ENCODE data around the gene NR3C2.
"Not testable (repeated sequence)": the region's sequence is repeated elsewhere in the genome, so short reads cannot be mapped to it uniquely, and the experiment has no call there.

Gene NR3C2

GRCh38 chr4:148364525-148364924 lies 77.7 kb downstream of the NR3C2 start:
- no peak for DNase-seq

DNA sequence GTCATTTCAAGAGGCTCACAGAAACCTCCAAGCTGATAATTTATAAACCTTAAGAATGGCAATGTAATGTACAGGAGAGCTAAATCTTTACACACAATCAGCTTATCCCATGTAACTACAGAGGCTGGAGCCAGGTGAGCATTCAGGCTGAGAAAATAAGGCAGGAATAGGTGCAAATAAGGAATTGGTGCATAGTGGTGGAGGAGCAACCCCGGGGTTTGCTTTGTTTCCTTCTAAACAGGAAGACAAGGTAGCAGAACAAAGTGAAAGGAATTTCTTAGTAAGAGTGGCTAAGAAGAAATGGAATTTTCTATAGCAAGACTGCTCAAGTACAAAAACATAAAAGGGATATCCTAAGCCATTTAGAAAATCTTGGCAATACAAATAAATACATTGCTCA lies 82.4 kb downstream of the NR3C2 start:
- no peak for DNase-seq

DNA sequence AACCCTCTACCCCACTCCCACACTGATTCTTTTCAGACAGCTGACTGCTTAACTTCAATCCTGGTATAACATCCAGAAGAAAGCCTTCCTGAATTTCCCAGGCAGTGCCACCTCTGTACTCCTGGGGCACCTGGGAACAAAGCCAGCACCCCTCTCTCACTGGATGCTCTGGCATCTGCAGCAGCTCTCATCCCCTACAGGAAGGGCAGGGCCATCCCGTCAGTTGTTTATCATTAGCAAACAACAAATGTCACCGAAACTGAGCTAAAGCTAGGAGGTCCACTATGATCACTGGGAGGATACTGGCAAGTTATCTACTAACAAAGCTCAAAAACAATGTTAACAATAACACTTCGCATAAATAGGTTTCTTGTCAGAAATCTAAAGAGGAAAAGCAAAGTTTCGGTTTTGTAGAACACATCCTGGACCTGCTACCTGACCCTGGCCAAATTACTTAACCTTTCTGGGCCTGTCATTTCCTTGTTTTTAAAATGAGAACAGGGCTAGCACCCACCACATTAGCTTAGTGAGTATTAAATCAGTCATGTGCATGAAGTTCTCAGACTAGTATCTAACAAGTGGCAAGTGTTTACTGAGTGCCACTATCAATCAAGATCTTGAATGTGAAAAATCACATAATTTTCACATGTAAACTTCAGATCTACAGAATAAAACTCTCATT lies 86.6 kb downstream of the NR3C2 start:
- no peak for DNase-seq

GRCh38 chr4:148354186-148354585 lies 88.0 kb downstream of the NR3C2 start:
- DNase-seq, result no peak

GRCh38 chr4:148353571-148353970 lies 88.6 kb downstream of the NR3C2 start:
- no peak for DNase-seq

- DNase-seq, result no peak
These were observed 93.1 kb downstream of the NR3C2 start for GRCh38 chr4:148349153-148349552.

DNA sequence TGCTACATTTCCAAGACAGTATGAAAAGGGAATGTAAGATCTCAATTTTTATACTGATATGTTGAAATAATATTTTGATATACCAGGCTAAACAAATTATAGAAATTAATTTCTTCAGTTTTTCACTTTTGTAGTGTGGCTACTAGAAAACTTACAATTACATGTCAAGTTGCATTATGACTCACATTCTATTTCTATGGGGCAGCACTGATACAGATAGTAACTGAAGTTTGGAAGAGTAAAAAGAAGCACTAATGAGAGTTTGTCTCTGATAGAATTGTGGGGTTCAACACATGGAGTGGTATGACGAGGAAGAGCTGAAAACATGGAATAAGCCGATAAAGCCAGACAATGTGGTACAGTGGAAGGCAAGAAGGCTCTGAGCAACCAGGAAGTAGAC lies 95.6 kb downstream of the NR3C2 start:
- no peak for DNase-seq

- DNase-seq, result no peak
These were observed 96.7 kb downstream of the NR3C2 start for GRCh38 chr4:148345509-148345908.

- no peak for DNase-seq
These were observed 97.3 kb downstream of the NR3C2 start for GRCh38 chr4:148344941-148345340.

GRCh38 chr4:148344352-148344751 lies 97.9 kb downstream of the NR3C2 start:
- no peak for DNase-seq

DNA sequence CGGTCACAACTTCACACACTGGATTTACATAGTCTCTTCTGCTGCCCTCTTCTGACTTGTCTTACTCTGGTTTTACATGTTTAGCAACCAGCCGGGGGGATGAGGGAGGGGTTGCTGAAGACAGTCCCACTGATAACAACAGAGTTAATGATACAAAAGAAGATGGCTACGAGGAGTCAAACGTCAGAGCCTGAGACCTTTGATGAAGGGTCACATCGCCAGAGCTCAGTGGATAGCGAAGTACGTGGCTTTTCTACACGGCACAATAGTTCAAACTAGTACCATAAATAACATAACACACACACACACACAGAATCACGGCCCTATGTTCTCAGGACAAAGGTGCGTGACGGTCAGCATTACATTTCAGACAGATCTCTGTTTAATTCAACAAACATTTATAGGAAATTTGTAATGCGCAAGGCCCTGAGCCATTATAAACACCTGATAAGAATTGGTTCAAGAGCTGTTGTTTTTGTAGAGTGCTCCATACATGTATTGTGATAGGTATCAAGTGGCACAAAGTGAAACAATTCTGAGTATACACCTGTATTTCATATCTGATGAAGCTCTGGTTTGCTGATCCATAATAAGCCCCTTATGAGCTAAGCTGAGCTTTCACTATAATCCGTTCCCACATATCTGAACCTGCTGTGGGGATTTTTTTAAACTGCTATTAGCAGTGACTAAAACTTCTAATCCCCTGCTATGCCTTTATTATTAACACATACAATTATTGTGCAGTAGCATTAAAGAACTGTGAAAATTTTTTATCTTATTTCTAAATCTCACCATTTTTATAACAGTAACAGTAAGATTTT lies 100.0 kb downstream of the NR3C2 start:
- no peak for DNase-seq

GRCh38 chr4:148335133-148335532 lies 107.1 kb downstream of the NR3C2 start:
- no peak for DNase-seq

DNA sequence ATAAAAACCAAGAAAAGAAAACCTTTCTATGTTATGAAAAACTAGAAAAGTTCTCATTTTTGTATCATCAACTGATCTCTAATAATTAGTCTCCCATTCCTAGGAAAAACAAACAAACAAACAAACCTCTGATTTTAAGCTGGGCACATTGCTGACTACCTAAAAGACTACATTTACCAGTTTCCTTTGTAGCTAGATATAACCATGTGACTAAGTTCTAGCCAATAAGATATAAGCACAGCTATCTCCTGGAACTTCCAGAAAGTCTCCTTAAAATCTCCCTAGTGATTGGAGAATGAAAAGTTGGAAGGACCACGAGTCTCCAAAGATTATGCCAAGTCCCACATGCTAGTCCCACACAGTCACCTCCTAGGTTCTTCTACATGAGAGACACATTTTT lies 108.9 kb downstream of the NR3C2 start:
- DNase-seq, result no peak

GRCh38 chr4:148332486-148332885 lies 109.7 kb downstream of the NR3C2 start:
- no peak for DNase-seq

GRCh38 chr4:148330724-148331123 lies 111.5 kb downstream of the NR3C2 start:
- no peak for DNase-seq

DNA sequence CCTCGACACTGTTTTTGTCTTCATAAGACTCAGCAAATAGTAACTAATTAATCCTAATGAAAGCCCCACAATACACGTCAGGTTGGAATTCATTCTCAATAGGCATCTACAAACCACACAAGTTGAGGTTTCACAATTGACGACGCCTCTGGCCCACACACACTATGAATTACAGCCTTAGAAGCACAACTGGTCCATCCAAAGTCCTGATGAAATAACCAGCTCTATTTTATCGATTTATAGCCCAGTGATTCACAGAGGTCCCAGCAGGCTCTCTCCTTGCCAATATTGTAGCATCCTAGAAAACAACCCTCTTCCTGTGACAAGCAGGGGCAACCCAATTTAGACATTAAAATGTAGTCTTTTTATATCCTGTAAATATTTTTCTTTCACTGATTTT lies 112.1 kb downstream of the NR3C2 start:
- DNase-seq, result no peak

DNA sequence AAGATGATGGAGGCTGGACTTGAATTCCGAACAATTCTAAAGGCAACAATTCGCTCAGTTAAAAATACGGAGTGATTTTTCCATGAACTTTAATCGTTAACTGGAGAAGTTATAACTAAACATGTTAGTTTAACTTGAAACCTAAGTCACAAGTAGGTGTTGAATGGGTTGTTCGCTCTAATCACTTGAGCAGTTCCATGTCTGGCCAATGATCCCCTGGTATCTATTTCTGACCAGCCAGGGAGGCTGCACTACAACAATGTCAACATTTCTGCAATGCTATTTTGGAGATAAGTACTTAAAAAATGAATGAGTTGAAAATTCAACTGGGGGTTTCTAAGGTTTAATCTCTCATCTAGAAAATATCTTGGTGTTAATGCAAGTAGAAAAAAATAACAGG lies 112.5 kb downstream of the NR3C2 start:
- DNase-seq, result no peak

GRCh38 chr4:148327683-148328082 lies 114.5 kb downstream of the NR3C2 start:
- no peak for DNase-seq

GRCh38 chr4:148323316-148323715 lies 118.9 kb downstream of the NR3C2 start:
- not testable (repeated sequence) for DNase-seq

DNA sequence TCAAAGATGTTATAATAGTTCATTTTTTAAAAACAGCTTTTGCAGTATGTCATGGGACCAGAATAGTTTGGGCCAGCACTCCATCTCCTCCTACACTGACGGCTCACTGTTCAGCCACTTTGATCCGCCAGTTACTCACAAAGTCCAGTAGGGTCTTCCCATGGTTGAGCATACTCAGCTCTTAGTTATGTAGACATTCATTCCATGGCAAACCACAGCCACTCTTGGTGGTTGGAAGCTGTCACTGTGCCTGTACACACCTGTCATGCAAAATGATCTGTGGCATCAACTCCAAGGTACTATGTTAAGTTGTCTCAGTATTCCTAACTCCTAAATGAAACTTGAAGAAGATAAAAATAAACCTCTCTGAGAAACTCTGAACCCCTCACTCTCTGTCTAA lies 127.2 kb downstream of the NR3C2 start:
- no peak for DNase-seq

GRCh38 chr4:148312956-148313490 lies 129.2 kb downstream of the NR3C2 start:
- DNase-seq, result no peak

DNA sequence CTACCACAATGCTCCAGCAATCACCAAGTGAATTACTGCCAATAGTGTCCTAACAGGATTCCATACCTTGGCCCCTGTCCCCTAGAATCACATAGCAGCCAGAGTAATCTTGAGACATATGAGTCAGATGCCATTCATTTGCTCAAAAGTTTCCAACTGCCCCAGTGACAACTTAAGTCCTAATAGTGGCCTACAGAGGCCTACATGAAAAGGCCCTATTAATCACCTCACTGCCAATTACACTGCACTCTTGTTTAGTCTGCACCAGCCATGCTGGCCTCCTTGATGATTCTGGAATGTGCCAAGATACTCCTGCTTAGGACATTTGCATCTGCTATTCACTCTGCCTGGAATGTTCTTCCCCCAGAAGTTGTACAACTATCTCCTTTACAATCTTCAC lies 130.7 kb downstream of the NR3C2 start:
- DNase-seq, result no peak

DNA sequence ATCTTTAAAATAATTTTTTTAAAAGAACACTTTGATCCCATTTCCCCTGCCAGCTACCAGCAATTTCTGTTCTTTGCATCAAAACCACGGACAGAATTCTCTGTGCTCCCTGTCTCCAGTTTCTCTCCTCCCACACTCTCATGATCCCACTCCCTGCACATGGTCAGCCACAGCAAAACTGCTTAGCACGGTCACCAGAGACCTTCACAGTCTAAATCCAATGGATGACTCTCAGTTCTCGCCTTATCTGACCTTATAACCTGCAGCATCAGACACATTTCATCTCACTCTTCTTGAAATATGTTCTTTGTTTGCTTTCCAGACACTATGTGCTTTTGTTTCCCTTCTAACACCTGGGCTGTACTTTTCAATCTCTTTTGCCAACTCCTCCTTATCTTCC lies 131.5 kb downstream of the NR3C2 start:
- no peak for DNase-seq

DNA sequence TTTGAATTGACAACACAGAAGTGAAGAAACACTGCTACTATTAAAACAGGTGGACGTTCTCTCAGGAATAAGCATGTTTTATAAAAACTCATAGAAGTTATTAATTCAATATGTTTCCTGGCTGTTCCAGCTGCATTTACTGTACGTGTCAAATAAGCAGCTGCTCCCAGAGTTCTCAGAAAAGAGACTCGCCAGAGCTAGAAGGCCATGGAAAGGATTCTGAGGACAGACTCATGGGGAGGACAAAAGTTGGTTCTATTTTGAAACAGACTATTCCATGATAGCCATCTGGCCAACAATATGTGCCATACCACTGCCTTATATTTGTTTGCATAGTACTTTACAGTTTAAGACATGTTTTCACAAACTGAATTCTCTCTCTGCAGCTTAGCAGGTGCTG lies 136.5 kb downstream of the NR3C2 start:
- no peak for DNase-seq
